Heart left ventricle (tissue), 16 donors: ENCODE results near the gene IRF8. TPM values are rescaled to one million over a fixed set of nuclear protein-coding genes. Genes with fewer than 3 reads are reported as not detected.

Experiments used
- ATAC-seq, 4 donors: fragments of 200-7000 bp; cut with Tn5 transposase; one replicate each; pipeline ENCODE4 v1.9.1; 2020 to 2022; ENCODE audit warnings: moderate library complexity in 4 of 4, mild to moderate bottlenecking in 3 of 4, moderate number of reproducible peaks in 1 of 4
- DNase-seq, 5 donors: peaks; one replicate each; pipeline ENCODE4 v3.0.0-alpha.2; 2020
- H3K27ac ChIP-seq, 12 donors: fragments of 200-600 bp; sonication (generic) in 4 of 12; one replicate each; pipeline versions ENCODE4 v1.5.0 to v1.8.0; 2016 to 2022; ENCODE audit warnings: mild to moderate bottlenecking in 2 of 12
- H3K27me3 ChIP-seq, 9 donors: fragments of 200-600 bp; sonication (generic) in 2 of 9; one replicate each; pipeline versions ENCODE4 v1.5.1 to v1.8.0; 2016 to 2022; ENCODE audit warnings: mild to moderate bottlenecking in 3 of 9
- H3K36me3 ChIP-seq, 9 donors: fragments of 200-600 bp; sonication (generic) in 2 of 9; one replicate each; pipeline versions ENCODE4 v1.5.0 to v1.8.0; 2018 to 2022; ENCODE audit warnings: mild to moderate bottlenecking in 2 of 9
- H3K4me1 ChIP-seq, 12 donors: fragments of 200-600 bp; sonication (generic) in 4 of 12; one replicate each; pipeline versions ENCODE4 v1.5.0 to v1.8.0; 2016 to 2022; ENCODE audit warnings: mild to moderate bottlenecking in 3 of 12
- H3K4me3 ChIP-seq, 12 donors: fragments of 200-600 bp; sonication (generic) in 4 of 12; one replicate each; pipeline versions ENCODE4 v1.5.0 to v1.8.0; 2017 to 2022; ENCODE audit warnings: mild to moderate bottlenecking in 9 of 12, moderate library complexity in 4 of 12
- H3K9me3 ChIP-seq, 12 donors: fragments of 200-600 bp; sonication (generic) in 4 of 12; one replicate each; pipeline versions ENCODE4 v1.5.0 to v1.8.0; 2016 to 2022; ENCODE audit warnings: mild to moderate bottlenecking in 1 of 12
- POLR2A ChIP-seq, 2 donors: fragments of 450-650 bp; IDR thresholded peaks; one replicate each; pipeline ENCODE4 v1.6.1; 2017; ENCODE audit warnings: antibody characterized with exemption in 2 of 2, mild to moderate bottlenecking in 2 of 2, moderate library complexity in 2 of 2
- WGBS, 4 donors: extraction: QIAGEN DNeasy Blood & Tissue Kit in 2 of 4; methylation state at CpG; one replicate each; pipeline versions ENCODE4 v1.1.5 to v1.1.7; 2013 to 2018; 5-methylcytosine and 5-hydroxymethylcytosine counted together
- intact Hi-C, 10 donors: fragments of 100-400 bp; cut with DNase I; formaldehyde crosslinking; loops; one replicate each; pipeline versions ENCODE4 v1.11.1 to v1.14.2; 2022
- polyA plus RNA-seq, 2 donors: library from polyadenylated mRNA; stranded (reverse); fragments of 200-250 nt; gene quantifications; one replicate each; pipeline ENCODE4 v1.2.3, GENCODE V29; 2013
- total RNA-seq, 9 donors: library from RNA; depleted of rRNA in 2 of 9; stranded (reverse); fragments of >200 nt in 2 of 9; fragmentation: NEBNext Ultra II Directional in 3 of 9; extraction: Animal tissue kit (Norgen Biotek cat#: 25700) in 3 of 9; gene quantifications; one replicate each; pipeline versions ENCODE4 v1.1.0 to v1.2.4, GENCODE V29; 2016 to 2023
- TF ChIP-seq, protein P1 (sequence below), 12 donors: fragments of 200-600 bp; sonication (generic) in 4 of 12; IDR thresholded peaks; one replicate each; pipeline versions ENCODE4 v1.5.0 to v1.8.0; 2018 to 2022; ENCODE audit warnings: antibody characterized with exemption in 12 of 12, mild to moderate bottlenecking in 5 of 12
- donor health status: ischemic (EF 13 %, LVEDD 7.1; RV severe dilation, severe dysfunction).
- donor health status: healthy with polysubstance abuse.
- donor health status: DM: no; HTN: yes; CAD: no.
- donor health status: DM: no; HTN: no; CAD: no.
- donor health status: ischemic (EF 25% LVEDD 6.9; RV normal size, moderate dysfunction).
- donor health status: ischemic (EF 25% LVEDD 5.7; RV mildly dilated, moderate dysfunction).
- donor health status: healthy.
- donor health status: DM: yes; HTN: yes; CAD: no.
- donor health status: ischemic (EF 35%, LVEDD 5.7; RV mildly dilated, moderate dysfunction).
- donor health status: nonischemic (EF 11% LVEDD 7.7; RV severe dilation, severe dysfunction).
- donor health status: DM: yes; HTN: yes; CAD: no.
- donor health status: PGD.
- donor health status: ischemic (EF 29% LVEDD 5.4; RV normal size, mild dysfunction).
- donor health status: nonischemic (EF 23%, LVEDD 6.1; RV moderate dilation, normal function).

The IRF8 gene
- total and polyA plus RNA-seq, 11 donors, result 1.0 to 31.8 (median 3.1) TPM

DNA sequence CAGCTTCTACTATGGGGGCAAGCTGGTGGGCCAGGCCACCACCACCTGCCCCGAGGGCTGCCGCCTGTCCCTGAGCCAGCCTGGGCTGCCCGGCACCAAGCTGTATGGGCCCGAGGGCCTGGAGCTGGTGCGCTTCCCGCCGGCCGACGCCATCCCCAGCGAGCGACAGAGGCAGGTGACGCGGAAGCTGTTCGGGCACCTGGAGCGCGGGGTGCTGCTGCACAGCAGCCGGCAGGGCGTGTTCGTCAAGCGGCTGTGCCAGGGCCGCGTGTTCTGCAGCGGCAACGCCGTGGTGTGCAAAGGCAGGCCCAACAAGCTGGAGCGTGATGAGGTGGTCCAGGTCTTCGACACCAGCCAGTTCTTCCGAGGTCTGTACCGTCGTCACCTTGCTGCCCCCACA is 19.5 kb downstream of the IRF8 start:
- WGBS, 4 donors, result 96 to 97% (median 97%) methylated on average over 19 to 30 of the region's 30 CpGs
- Histone ChIP-seq H3K4me1 (peaks cover 0 to 33% (median 5%) of the 10 kb centered on the region in 12 donors), H3K4me3 (no peak overlapping the region), H3K9me3 (no peaks in the 10 kb centered on the region), H3K36me3 (peaks cover 0 to 84% (median 0%) of the 10 kb centered on the region in 9 donors), H3K27me3 (peaks cover 0 to 7% (median 0%) of the 10 kb centered on the region in 9 donors), H3K27ac (no peak overlapping the region)
- TF ChIP-seq POLR2A (IDR thresholded peaks at IDR 0.05), result no peak
- TF ChIP-seq, protein P1, sequence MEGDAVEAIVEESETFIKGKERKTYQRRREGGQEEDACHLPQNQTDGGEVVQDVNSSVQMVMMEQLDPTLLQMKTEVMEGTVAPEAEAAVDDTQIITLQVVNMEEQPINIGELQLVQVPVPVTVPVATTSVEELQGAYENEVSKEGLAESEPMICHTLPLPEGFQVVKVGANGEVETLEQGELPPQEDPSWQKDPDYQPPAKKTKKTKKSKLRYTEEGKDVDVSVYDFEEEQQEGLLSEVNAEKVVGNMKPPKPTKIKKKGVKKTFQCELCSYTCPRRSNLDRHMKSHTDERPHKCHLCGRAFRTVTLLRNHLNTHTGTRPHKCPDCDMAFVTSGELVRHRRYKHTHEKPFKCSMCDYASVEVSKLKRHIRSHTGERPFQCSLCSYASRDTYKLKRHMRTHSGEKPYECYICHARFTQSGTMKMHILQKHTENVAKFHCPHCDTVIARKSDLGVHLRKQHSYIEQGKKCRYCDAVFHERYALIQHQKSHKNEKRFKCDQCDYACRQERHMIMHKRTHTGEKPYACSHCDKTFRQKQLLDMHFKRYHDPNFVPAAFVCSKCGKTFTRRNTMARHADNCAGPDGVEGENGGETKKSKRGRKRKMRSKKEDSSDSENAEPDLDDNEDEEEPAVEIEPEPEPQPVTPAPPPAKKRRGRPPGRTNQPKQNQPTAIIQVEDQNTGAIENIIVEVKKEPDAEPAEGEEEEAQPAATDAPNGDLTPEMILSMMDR (IDR thresholded peaks at IDR 0.05), result no peak
- intact Hi-C loops, result no loop called here
- peak in 1 of 5 donors; percentile 54 for DNase-seq
- ATAC-seq, result no peak

GRCh38 chr16:85919271-85920267 is 20.6 kb downstream of the IRF8 start:
- Histone ChIP-seq H3K4me1 (peaks cover 0 to 26% (median 5%) of the 10 kb centered on the region in 12 donors), H3K27me3 (peaks cover 0 to 14% (median 0%) of the 10 kb centered on the region in 9 donors), H3K9me3 (no peaks in the 10 kb centered on the region), H3K4me3 (no peak overlapping the region), H3K36me3 (peaks cover 0 to 76% (median 0%) of the 10 kb centered on the region in 9 donors), H3K27ac (no peak overlapping the region)
- intact Hi-C loops, result no loop called here
- no peak for ATAC-seq
- peak in 2 of 5 donors; percentile 17 to 44 for DNase-seq
- WGBS, 4 donors, result 86 to 91% (median 90%) methylated on average over 21 to 29 of the region's 29 CpGs
- TF ChIP-seq, protein P1 (IDR thresholded peaks at IDR 0.05), result no peak
- TF ChIP-seq POLR2A (IDR thresholded peaks at IDR 0.05), result no peak

- peaks cover 0 to 22% (median 0%) of the 10 kb centered on the region in 9 donors for H3K27me3 ChIP-seq
- no peak overlapping the region for H3K27ac ChIP-seq
- intact Hi-C loops, result no loop called here
- ATAC-seq (no peak), DNase-seq (peak in 1 of 5 donors; percentile 40)
- peaks cover 0 to 63% (median 0%) of the 10 kb centered on the region in 9 donors for H3K36me3 ChIP-seq
- H3K4me3 ChIP-seq, result no peak overlapping the region
- 93 to 96% (median 94%) methylated on average over 14 of the region's 14 CpGs for WGBS, 4 donors
- no peak for TF ChIP-seq POLR2A (IDR thresholded peaks at IDR 0.05)
- TF ChIP-seq, protein P1 (IDR thresholded peaks at IDR 0.05), result no peak
- peaks cover 0 to 13% (median 5%) of the 10 kb centered on the region in 12 donors for H3K4me1 ChIP-seq
- H3K9me3 ChIP-seq, result no peaks in the 10 kb centered on the region
Observed at GRCh38 chr16:85921026-85921425, 22.1 kb downstream of the IRF8 start.
